ENCODE results near the gene QPCTL.
"Not testable (repeated sequence)": the region's sequence is repeated elsewhere in the genome, so short reads cannot be mapped to it uniquely, and the experiment has no call there.

Gene QPCTL

DNA sequence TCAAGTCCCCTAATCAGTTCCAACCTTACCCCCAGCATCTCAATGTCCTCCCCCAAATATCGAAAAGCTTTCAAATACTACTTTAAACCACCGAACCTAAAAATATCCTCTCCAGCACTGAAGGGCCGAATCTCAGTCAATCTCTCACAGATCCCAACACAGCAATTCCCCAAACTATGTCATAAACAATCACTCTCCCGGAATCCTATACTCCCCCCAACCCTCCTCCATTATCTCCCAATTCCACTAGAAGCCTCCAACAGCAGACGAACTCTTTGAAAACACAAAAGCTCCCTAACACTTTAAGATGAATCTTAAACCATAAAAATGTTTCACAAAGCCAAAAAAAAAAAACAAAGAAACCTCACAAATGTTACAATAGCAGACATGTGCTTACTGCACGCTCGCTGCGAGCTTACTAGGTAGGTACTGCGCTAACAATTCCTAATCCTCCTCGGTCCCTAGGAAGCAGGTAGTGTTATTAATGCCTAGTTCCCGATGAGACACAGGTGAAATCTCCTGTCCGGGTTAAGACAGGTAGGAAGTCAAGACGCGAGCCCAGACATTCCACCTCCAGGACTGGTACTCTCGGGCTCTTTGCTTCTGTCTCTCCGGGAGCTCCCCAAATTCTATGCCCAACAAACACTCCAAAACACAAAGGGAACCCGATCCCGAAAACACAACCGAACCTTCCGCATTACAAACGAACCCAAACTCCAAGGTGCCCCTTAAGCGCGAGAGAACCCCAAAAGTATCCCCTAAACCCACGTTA is 24.1 kb downstream of the QPCTL start:
- peak in 9 of 58 donors; percentile 15 to 58 (median 41) for DNase-seq

DNA sequence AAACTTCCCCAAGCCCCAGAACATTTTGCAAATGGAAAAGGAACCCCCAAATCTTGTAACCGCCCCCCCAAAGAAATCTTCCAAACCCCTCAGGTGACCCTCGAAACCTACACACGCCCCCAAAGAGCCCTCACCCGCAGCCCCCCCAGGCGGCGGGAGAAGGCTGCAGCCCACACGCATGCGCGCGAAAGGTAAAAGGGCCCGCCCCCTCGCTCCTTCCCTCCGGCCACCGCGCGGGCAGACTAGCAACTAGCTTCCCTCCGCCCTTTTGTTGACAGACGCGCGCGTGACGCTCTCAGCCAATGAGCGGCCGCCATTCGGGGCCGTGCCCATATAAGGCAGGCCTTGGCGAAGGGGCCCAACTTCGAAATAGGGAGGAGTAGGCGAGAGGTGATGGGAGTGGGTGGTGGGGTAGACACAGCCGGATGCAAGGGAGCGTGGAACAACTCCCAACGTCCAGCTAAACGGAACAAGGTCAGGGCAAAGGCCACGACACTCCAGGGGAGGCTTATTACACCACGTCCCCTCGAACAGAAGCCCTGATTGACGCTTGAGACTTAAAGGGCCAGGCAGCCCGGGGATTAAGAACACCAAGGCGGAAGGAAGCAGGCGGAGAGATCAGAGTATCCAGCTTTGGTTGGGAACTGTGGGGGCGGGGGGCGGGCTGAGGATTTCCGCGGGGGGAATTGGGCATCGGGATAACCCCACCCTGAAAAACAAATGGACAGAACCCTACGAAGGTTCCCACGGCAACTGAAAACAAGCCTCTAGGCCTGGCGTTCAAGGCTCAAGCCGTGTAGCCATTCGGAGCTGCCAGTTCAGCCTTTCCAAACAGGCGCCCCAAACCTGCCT is 24.9 kb downstream of the QPCTL start:
- DNase-seq = peak; percentile 92 to 100 (median 99)

DNA sequence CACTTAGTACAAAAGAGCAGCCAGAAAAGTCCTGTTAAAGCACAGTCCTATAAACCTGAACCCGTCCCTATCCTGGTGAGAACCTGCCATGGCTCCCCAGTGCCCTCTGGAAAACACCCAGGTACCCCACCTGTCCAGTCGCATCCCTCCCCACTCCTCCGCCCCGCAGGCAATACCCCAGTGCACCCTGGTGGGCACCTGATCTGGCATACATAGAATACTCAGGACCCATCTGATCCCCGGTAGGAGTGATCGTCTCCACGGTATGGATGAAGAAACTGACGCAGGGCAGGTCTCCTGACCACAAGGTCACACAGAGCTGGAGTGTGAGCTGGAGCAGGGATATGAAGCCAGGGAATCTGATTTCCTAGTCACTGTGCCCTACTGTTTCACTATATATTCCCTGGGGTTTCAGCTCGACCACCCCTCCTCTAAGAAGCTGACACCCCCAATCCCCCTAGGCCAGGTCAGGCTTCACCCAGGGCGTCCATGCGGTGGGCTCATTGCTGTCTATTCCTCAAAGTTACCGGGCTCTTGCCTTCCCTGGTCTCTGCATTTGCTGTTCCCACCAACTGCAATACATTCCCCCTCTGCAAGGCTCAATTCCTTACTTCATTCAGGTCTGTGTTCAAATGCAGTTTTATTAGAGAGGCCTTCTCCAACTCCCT is 25.7 kb downstream of the QPCTL start:
- DNase-seq = peak in 1 of 58 donors; percentile 55

DNA sequence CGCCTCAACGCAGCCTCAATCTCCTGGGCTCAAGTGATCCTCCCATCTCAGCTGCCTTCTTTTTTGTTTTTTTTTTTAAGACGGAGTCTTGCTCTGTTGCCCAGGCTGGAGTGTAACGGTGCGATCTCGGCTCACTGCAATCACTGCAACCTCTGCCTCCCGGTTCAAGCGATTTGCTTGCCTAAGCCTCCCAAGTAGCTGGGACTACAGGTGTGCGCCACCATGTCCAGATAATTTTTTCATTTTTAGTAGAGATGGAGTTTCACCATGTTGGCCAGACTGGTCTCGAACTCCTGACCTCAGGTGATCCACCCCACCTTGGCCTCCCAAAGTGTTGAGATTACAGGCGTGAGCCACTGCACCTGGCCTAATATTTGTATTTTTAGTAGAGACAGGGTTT is 27.6 kb downstream of the QPCTL start:
- not testable (repeated sequence) for DNase-seq

DNA sequence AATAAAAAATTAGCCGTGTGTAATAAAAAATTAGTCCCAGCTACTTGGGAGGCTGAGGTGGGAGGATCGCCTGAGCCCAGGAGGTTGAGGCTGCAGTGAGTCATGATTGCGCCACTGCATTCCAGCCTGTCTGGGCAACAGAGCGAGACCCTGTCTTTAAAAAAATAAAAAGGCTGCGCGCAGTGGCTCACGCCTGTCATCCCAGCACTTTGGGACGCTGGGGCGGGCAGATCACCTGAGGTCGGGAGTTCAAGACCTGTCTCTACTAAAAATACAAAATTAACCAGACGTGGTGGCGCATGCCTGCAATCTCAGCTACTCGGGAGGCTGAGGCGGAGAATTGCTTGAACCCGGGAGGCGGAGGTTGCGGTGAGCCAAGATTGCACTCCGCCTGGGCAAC is 36.2 kb downstream of the QPCTL start:
- not testable (repeated sequence) for DNase-seq

DNA sequence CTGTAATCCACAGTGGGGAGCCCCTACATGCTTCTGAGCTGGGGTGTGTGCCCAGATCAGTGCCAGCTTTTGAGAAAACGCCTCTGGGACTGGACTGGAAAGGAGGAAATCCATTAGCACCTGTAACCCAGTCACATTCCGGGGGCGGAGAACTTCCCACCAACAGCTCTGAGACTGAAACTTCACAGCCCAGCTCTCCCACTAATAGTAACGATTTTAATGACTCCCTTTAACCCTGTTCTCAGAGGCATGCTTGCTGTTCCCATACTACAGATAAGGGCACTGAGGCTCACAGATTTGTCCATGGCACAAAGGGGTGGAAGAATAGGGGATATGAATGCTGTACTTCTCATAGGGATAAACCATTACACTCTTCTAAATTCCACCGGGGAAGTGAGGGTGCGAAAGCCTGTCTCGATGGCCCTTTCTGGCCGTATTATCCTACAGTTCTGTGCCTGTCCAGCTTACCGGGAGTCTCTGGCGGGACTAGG is 37.4 kb downstream of the QPCTL start:
- no peak for DNase-seq

DNA sequence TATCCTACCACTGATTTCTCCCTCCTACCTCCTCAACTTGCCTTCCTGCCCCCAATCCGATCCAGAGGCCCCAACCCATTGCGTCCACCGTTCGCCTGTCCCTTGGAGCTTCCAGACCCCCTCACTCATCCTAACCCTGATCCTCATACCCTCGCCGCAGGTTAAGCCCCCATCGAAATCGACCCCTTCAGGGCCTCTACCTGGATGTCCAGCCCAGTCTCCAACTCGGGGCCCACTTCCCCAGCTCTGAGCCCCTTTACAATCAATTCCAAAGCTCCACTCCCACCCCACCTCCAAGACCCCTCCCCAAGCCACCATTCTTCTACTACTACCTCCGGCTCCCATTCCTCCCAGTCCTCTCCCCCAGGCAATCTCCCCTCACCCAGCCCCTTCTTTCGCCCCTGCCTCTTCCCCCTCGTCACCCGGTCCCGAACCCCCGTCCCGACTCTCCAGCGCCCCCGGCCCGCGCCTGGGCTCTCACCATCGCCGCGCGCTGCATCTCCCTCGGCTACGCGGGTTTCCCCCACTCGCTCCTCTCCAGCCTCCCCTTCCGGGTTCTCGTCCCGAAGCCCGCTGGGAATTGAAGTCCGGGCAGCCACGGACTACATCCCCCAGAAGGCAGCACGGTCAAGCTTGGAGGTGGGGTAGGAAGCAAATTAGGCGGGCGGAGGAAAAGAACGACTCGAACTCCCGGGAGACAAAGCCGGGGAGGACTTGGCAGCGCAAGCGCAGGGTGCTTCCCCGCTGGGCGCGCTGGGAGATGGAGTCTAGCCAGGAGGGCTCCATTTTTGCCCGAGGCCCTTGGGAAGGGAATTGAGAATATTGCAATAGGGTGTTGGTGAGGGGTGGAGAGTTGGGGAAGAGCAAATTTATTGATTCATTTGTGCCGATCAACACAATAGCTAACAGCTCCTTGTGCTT is 38.2 kb downstream of the QPCTL start, which contains the start of gene FBXO46:
Gene FBXO46, minus strand, starts transcription at position 529 of the 921 bp plus-strand sequence. CDS start 17,401 bp downstream, outside the sequence.
- peak; percentile 81 to 99 (median 97) for DNase-seq

DNA sequence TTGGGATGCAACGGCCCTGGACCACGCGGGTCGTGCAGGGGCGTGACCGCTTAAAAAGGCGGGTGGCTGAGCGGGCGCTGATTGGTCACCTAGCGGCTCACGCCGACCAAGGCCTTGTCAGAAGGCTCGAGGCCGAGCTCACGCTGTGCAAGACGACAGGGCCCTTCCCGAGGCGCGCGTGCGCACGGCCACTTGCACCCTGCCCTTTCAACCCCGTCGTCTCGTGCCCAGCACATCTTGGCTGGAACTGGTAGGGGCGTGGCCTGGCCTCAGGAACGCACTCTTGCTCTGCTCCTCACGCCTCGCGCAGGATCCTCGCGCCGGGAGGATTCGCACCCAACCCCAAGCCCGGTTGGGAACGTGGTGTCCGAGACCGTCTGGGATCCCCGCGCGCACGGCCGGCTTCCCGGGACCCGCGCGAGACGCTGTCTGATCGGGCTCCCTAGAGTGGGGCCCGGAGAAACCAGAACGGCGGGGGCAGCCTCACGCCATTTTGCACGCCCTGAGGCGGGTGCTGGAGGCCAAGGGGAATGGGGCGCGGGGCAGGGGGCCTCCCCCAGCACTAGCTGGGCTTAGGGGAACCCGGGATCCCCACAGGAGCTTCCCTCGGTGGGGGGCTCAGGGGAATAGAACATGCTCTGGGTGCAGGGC is 40.8 kb downstream of the QPCTL start, which contains the start of gene MEIOSIN:
Gene MEIOSIN, plus strand, starts transcription at position 280 of the 651 bp plus-strand sequence. CDS start 1,938 bp downstream, outside the sequence.
- no peak for DNase-seq

DNA sequence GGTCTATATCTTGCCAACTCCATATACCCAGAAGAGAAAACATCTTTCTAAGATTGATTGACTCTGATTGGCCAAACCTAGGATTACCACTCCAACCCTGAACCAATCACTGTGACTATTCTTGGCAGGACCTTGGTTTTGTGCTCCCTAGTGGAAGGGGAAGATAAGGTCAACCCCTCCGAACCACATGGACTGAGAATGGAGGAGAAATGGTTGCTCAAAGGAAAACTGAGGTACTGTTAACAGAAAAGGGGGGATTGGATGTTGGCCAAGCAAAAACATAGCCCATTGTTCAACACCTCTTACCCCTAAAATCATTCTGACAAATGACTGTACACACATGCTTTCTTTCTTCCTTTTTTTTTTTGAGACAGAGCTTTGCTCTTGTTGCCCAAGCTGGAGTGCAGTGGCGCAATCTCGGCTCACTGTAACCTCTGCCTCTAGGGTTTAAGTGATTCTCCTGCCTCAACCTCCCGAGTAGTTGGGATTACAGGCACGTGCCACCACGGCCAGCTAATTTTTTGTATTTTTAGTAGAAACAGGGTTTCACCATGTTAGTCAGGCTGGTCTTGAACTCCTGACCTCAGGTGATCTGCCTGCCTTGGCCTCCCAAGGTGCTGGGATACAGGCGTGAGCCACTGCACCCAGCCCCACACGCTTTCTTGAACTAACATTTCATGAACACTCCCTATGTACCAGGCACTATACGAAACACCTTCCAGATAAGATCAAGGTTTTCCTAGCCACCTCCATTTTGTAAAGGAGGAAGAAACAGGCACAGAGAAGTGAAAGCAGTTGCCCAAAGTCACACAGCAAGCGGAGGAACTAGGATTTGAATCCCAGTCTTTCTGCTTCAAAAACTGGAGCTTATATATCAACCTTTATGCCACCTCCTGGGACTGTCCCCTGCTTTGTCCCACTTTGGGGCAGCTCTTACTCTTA is 47.3 kb downstream of the QPCTL start:
- no peak for DNase-seq

DNA sequence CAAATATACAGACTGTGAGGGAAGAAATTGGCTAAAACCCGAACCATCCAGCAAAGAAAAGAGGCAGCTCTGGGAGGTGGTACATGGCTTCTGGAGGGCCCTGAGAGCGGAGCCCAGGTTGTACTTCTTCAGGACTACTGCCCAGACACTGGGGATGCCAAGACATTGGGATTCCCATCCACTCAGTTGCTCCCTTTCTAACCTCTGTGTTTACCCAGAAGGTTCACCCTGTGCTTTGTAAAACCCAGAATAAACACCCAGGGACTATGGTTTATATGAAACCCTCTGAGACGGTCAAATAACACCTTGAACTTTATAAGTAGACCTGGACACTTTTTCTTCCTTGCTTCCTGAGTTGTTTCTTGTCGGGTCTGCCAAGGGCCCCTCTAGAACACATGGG is 50.5 kb downstream of the QPCTL start:
- DNase-seq = no peak

DNA sequence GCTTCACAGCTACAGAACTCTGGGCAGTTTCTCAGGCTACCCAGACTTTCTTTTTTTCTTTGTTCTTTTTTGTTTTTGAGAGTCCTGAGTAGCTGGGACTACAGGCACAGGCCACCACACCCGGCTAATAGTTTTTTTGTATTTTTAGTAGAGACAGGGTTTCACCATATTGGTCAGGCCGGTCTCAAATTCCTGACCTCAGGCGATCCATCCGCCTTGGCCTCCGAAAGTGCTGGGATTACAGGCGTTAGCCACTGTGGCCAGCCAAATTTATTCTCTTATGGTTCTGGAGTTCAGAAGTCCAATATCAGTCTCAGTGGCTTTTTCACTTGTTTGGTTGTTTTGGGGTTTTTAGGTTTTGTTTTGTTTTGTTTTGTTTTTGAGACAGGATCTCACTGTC is 53.1 kb downstream of the QPCTL start:
- DNase-seq = no peak

DNA sequence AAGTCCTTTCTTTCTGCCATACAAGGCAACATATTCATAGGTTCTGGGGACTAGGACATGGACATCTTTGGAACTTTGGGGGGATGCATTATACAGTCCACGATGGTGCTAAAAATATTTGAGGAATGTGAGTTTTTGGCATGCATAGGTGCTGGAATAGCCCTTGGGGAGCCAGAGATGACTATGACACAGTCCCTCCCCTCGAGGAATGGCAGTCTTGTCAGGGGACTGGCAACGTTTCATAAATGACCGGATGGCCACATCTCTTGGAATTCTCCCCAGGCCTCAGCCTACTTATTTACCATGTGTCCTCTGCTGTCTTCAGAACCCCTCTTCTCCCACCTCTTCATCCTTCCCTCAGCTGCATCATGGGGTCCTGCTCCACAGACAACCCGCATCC is 54.4 kb downstream of the QPCTL start:
- DNase-seq = no peak

DNA sequence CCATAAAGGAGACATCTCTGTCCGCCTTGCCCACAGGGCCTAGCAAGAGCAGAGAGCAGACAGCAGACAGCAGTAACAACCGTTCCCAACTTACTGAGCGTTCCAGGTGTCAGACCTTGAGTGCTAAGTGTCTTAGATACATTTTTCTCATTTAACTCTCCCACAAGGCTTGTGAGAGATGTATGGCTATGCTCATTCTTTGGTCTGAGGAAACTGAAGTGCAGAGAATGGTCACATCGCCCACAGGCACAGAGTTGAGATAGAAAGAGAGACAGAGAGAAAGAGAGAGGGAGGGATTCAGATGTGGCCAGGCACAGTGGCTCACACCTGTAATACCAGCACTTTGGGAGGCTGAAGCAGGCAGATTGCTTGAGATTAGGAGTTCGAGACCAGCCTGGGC is 55.0 kb downstream of the QPCTL start:
- DNase-seq = no peak

DNA sequence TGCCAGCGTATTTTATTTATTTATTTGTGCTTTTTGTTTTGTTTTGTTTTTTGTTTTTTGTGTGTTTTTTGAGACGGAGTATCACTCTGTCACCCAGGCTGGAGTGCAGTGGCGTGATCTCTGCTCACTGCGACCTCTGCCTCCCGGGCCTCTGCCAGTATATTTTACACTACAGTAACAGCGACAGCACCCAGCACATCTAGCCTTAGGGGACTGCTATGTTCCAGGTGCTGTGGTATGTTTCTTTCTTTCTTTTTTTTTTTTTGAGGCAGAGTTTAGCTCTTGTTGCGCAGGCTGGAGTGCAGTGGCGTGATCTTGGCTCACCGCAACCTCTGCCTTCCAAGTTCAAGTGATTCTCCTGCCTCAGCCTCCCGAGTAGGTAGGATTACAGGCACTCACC is 59.0 kb downstream of the QPCTL start:
- not testable (repeated sequence) for DNase-seq

DNA sequence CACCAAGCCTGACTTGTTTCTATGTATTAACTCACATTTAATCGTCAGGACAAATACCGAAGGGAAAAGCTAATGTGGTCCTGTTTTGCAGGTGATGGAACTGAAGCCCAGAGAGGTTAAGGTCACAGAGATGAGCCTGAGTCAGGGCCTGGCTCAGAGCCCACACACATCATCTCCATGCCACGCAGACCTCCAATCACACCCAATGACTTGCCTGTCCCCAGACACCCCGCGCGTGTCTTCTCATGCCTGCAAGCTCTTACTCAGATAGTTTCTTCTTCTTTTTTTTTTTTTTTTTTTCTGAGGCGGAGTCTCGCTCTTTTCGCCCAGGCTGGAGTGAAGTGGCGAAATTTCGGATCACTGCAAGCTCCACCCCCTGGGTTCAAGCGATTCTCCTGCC is 60.2 kb downstream of the QPCTL start:
- DNase-seq = no peak

DNA sequence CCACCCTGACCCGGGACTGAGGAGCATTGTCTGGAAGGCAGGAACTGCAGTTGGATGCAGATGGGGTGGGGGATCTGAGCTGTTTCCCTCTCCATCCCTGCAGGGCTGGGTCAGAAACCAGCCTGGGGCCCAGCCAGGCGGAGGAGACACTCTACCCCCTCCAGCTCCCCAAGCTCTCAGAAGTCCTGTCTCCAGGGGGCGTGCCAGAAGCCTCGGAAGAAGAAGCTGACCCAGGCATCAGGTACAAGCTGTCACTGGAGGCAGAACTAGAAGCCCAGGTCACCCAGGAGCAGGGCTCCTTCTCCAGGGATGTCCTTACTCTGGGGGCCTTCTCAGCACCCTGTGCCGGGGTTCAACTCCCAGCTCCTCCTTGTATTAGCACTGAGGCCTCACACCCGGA is 61.1 kb downstream of the QPCTL start:
- DNase-seq = no peak

All from anterior cingulate cortex (tissue), 58 donors.